ENCODE data around the gene TUSC2. TPM values are rescaled to one million over a fixed set of nuclear protein-coding genes. Genes with fewer than 3 reads are reported as not detected.

TUSC2 gene
- total and polyA plus RNA-seq, 8 donors = 10.2 to 21.8 (median 17.4) TPM

DNA sequence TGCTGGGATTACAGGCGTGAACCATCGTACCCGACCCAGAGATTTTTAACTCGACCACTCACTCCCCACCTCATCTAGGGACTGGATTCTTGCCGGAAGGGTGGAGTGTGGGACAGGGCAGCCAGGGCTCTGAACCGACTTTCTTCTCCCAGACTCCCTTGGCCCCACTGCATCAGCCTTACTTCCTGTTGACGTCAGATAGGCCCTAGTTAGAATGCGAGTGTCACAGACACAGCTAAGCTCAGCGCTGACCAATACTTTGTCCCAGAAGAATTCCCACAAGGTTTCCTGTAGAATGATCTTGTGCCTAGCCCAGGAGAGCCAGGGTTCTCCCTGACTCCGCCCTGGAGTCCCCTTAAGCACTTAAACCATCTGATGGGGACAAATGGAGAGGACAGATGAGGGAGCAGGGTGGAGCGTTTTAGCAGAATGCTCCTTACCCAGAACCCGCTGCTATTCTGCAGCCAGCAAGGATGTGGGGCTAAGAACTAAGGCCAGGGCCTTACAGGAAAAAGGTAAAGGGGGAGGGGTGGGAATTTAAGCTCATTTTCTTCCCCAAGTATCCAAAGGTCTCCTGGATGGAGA is 5.8 kb upstream of the TUSC2 start:
- H3K27me3 ChIP-seq = no peaks in the 10 kb centered on the region
- H3K9me3 ChIP-seq = no peaks in the 10 kb centered on the region
- H3K27ac ChIP-seq = peak overlapping the region in 3 of 4 donors; percentile 1 to 52 (median 3)
- no peak for FAIRE-seq
- no peak overlapping the region for H3K4me3 ChIP-seq
- H3K4me1 ChIP-seq = peaks cover 10 to 44% (median 28%) of the 10 kb centered on the region in 3 donors
- TF ChIP-seq, protein P1, sequence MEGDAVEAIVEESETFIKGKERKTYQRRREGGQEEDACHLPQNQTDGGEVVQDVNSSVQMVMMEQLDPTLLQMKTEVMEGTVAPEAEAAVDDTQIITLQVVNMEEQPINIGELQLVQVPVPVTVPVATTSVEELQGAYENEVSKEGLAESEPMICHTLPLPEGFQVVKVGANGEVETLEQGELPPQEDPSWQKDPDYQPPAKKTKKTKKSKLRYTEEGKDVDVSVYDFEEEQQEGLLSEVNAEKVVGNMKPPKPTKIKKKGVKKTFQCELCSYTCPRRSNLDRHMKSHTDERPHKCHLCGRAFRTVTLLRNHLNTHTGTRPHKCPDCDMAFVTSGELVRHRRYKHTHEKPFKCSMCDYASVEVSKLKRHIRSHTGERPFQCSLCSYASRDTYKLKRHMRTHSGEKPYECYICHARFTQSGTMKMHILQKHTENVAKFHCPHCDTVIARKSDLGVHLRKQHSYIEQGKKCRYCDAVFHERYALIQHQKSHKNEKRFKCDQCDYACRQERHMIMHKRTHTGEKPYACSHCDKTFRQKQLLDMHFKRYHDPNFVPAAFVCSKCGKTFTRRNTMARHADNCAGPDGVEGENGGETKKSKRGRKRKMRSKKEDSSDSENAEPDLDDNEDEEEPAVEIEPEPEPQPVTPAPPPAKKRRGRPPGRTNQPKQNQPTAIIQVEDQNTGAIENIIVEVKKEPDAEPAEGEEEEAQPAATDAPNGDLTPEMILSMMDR (IDR thresholded peaks at IDR 0.05) = no peak
- intact Hi-C loops (cut with DNase I) = no loop called here
- no peak for ATAC-seq
- WGBS, 2 donors = 62 to 68% methylated on average over 12 of the region's 12 CpGs
- DNase-seq = peak in 1 of 6 donors; percentile 25
- peaks cover 8 to 27% (median 22%) of the 10 kb centered on the region in 3 donors for H3K36me3 ChIP-seq

DNA sequence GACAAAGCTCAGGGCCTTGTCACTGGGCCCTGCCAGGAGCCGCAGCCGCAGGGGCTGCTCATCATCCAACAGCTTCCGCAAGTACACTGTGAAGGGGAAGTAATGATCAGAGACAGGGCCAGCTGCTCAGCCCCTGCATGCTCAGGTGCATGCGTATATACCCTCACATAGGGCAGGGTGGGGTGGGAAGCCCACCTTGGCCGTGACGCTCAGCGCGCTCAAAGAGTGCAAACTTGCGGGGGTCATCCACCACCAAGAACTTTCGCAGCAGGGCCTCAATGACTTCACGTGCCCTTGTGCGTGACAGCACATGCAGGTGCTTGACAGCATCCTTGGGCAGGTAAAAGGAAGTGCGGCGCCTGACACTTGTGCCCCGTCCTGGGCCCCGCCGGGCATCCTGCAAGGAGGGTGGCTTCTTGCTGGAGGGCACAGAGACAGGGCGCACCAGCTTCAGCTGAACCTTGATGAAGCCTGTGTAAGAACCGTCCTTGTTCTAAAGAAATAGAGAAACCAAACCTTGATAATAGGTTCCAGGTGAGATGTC is 3.4 kb upstream of the TUSC2 start:
- 93 to 95% methylated on average over 19 of the region's 19 CpGs for WGBS, 2 donors
- DNase-seq = peak in 2 of 6 donors; percentile 27 to 68
- Histone ChIP-seq H3K4me3 (no peak overlapping the region), H3K9me3 (no peaks in the 10 kb centered on the region), H3K36me3 (peaks cover 8 to 27% (median 22%) of the 10 kb centered on the region in 3 donors), H3K4me1 (peaks cover 18 to 47% (median 24%) of the 10 kb centered on the region in 3 donors), H3K27me3 (no peaks in the 10 kb centered on the region), H3K27ac (no peak overlapping the region)
- no peak for FAIRE-seq
- TF ChIP-seq, protein P1 (IDR thresholded peaks at IDR 0.05) = no peak
- no peak for ATAC-seq
- intact Hi-C loops (cut with DNase I) = no loop called here

DNA sequence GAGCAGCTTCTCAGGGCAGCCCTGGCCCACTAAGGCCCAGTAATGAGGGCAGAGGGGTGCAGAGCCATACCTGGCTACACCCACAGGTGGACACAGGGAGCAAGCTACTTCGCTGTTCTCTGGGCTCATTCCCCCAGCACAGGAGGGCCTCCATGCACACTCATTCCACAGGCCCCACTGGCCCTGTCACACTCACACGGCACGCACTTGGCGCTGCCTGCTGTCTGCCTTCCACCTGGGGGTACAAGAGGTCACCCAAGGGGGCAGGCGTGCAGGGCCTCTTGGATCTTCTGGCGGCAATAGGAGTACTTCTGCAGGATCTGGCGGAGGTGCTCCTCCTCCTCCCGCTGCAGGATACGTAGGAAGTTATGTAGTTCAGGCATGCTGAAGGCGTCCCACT is 2.3 kb upstream of the TUSC2 start:
- H3K4me1 ChIP-seq = peaks cover 18 to 37% (median 23%) of the 10 kb centered on the region in 3 donors
- WGBS, 2 donors = 90 to 92% methylated on average over 10 of the region's 10 CpGs
- no peak overlapping the region for H3K27ac ChIP-seq
- DNase-seq (peak in 1 of 6 donors; percentile 47), FAIRE-seq (no peak), ATAC-seq (no peak)
- H3K36me3 ChIP-seq = peaks cover 8 to 34% (median 22%) of the 10 kb centered on the region in 3 donors
- no peaks in the 10 kb centered on the region for H3K9me3 ChIP-seq
- no peak overlapping the region for H3K4me3 ChIP-seq
- intact Hi-C loops (cut with DNase I) = no loop called here
- no peaks in the 10 kb centered on the region for H3K27me3 ChIP-seq
- TF ChIP-seq, protein P1 (IDR thresholded peaks at IDR 0.05) = no peak

DNA sequence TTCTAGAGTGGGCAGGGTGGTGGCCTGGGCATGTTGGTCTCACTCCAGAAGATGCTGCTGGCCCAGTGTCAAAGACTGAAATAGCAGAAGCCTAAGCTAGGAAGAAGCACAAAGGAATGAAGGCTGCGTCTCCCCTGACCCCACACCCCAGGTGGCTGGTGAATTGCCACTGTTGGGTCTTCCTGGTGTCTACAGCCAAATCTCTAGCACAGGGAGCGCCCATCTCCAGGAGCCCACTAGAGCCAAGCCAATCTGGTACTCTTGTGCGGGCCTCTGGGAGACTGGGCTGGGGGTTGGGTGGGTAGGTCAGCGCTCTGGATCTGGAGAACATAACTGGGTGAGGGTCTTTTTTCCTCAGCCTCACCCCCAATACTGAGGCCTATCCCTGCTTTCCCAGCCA is 894 bp downstream of the TUSC2 start:
- ATAC-seq = no peak
- Histone ChIP-seq H3K36me3 (peaks cover 8 to 31% (median 22%) of the 10 kb centered on the region in 3 donors), H3K9me3 (no peaks in the 10 kb centered on the region), H3K27me3 (no peaks in the 10 kb centered on the region), H3K27ac (peak overlapping the region in 1 of 4 donors; percentile 23), H3K4me1 (peaks cover 8 to 19% (median 12%) of the 10 kb centered on the region in 3 donors), H3K4me3 (peak overlapping the region; percentile 87 to 100 (median 94))
- peak in 2 of 6 donors; percentile 27 to 33 for DNase-seq
- no peak for FAIRE-seq
- TF ChIP-seq, protein P1 (IDR thresholded peaks at IDR 0.05) = no peak
- intact Hi-C loops (cut with DNase I) = loop anchor here in 1 of 3 donors (10.0 kb wide), 1 partner anchor 72 kb away; no protein-coding TSS in a partner anchor
- 58 to 65% methylated on average over 4 of the region's 4 CpGs for WGBS, 2 donors

DNA sequence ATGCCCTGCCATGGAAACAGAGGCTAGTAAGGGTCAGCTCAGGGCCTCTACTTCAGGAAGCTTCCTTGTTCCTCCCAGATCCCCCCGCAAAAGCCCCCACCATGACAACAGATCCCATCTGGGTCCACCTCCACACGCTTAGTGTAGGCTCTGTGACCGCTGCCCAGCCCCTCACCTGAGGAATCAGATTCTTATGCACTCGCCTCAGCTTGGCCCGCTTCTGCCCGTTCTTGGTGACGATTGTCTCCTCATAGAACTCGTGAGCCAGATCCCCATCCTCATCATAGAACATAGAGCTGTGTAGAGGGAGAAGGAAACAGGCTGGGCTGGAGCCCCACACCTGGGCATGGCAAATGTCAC is 1.9 kb downstream of the TUSC2 start:
- no peaks in the 10 kb centered on the region for H3K27me3 ChIP-seq
- FAIRE-seq (no peak), ATAC-seq (no peak), DNase-seq (peak in 1 of 6 donors; percentile 55)
- 83 to 84% methylated on average over 8 of the region's 8 CpGs for WGBS, 2 donors
- TF ChIP-seq, protein P1 (IDR thresholded peaks at IDR 0.05) = no peak
- peaks cover 8 to 24% (median 16%) of the 10 kb centered on the region in 3 donors for H3K4me1 ChIP-seq
- intact Hi-C loops (cut with DNase I) = loop anchor here in 1 of 3 donors (10.0 kb wide), 1 partner anchor 71 kb away; no protein-coding TSS in a partner anchor
- no peaks in the 10 kb centered on the region for H3K9me3 ChIP-seq
- H3K4me3 ChIP-seq = no peak overlapping the region
- H3K27ac ChIP-seq = no peak overlapping the region
- peaks cover 8 to 22% (median 17%) of the 10 kb centered on the region in 3 donors for H3K36me3 ChIP-seq

Measured in pancreas (tissue), 10 donors.